ENCODE data around the gene DNAH1.

The DNAH1 gene

DNA sequence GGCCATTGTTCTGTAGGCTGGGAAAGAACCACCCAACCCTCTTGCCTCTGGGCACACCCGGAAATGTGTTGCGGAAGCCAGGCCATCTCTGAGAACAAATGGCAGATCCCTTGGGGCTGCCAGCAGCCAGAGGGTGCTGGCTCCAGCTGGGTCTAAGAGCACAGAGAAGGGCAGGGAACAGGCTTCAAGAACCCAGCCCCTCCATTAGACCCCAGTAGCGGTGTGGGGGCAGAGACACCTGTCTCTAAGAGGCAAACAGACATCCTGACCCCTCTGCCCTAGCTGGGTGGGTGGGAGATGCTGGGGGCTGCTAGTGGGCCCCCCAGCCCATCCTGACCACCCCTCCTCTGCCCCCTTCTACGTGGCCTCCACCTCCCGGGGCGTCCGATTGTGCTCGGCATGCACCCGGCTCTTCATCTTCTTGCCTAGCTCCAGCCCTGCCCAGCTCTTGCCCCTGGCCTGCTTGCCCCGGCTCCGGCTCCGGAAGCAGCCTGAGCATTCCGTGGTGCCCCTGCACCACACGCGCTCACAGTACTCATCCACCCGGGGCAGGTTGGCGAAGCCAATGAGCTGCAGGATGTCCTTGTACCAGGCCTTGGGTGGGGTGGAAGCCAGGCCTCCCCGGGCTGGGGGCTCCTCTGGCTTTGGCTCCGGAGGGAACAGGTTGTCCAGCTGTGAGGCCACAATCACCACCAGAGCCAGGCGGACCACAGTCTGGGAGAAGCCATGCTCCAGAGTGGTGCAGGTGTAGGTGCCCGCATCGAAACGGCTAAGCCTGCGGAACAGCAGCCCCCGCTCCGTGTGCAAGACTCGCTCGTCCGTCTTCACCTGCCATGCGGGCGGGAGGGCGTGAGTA, 119.4 kb downstream of the DNAH1 start:
- no peak for DNase-seq (ENCODE audit: low read depth)
- H3K4me3 ChIP-seq (ENCODE audit: low read length): no peak overlapping the region
- TF ChIP-seq, protein P1, sequence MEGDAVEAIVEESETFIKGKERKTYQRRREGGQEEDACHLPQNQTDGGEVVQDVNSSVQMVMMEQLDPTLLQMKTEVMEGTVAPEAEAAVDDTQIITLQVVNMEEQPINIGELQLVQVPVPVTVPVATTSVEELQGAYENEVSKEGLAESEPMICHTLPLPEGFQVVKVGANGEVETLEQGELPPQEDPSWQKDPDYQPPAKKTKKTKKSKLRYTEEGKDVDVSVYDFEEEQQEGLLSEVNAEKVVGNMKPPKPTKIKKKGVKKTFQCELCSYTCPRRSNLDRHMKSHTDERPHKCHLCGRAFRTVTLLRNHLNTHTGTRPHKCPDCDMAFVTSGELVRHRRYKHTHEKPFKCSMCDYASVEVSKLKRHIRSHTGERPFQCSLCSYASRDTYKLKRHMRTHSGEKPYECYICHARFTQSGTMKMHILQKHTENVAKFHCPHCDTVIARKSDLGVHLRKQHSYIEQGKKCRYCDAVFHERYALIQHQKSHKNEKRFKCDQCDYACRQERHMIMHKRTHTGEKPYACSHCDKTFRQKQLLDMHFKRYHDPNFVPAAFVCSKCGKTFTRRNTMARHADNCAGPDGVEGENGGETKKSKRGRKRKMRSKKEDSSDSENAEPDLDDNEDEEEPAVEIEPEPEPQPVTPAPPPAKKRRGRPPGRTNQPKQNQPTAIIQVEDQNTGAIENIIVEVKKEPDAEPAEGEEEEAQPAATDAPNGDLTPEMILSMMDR (conservative IDR thresholded peaks at IDR 0.05; ENCODE audit: low read length): no peak

DNA sequence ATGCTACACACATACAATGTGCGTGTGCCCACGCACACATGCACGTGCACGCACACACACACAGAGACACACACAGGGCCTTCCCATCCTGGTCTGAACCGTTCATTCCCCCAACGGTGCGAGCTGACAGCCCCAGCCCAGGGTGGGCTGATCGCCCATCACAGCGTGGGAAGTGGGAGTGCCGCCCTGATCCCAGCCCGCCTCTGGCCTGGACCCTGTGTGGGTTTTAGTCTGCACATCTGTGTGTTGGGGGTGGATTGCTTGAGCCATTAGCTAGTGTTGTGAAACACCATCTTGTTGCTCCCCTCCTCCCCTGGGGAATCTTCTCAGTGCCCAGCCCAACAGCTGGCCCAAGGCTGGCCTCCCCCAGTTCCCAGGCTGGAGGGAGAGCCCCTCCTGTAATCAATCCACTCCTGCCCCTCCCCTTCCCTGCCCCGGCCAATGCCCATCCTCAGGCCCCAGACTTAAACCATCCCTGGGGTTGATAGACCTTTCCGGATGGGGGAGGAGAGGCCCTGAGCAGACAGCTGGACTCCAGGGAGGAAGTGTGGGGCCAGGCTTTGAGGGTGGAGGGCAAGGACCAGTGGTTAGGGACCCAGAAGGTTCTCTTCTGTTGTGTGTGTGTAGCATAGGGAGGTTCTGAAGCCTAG, 120.5 kb downstream of the DNAH1 start:
- TF ChIP-seq, protein P1 (conservative IDR thresholded peaks at IDR 0.05; ENCODE audit: low read length): no peak

DNA sequence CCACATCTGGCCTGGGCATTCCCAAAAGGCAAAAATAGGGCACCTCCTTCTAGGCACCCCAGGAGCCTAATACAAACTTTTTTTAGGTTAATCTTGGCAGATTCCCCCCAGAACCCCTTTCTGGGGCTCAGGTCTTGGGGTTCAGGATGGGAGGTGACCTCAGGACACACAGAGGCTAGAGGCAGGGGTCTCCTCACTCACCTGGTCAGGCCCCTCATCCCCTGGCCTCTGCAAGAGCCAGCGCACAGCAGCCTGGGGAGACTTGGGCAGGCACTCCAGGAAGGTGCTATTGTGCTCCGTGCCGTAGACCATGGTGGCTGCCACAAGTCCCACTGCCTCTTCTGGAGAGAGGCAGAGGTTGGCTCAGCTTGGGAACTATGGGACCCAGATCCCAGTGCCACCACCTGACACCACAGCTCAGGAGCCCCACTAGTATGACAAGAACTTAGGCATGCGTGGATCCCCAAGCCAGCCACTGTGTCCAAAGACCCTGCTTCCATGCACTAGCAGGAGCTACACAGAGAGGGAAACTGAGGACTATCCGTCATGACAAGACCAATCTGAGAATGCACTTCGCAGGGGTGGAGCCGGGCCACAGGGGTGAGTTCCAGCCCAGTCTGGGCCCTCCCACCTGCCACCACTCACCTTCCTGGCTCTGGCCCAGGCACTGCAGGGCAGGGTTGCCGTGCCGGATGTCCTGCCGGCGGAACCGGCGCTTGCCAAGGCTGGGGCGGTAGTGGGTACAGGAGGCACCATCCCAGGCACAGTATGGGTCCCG, 121.4 kb downstream of the DNAH1 start:
- H3K4me3 ChIP-seq (ENCODE audit: low read length): no peak overlapping the region
- no peak for DNase-seq (ENCODE audit: low read depth)
- TF ChIP-seq, protein P1 (conservative IDR thresholded peaks at IDR 0.05; ENCODE audit: low read length): no peak

More for the DNA sequence above, 120.5 kb downstream of the DNAH1 start:
- H3K4me3 ChIP-seq (ENCODE audit: low read length): no peak overlapping the region
- DNase-seq (ENCODE audit: low read depth): peak; percentile 87

DNA sequence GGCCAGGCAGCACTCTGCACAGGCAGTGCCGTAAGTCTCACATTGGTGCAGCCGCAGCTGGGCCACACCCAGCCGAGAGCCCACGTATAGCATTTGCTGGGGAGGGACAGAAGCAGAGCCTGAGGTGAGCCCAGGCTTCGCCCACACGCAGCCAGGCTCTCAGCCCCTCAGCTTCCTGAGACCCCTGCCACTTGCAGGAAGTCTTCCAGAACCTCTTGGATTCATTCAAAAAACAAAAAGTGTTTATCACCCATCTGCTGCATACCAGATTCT, 121.9 kb downstream of the DNAH1 start:
- H3K4me3 ChIP-seq (ENCODE audit: low read length): no peak overlapping the region
- TF ChIP-seq, protein P1 (conservative IDR thresholded peaks at IDR 0.05; ENCODE audit: low read length): no peak
- DNase-seq (ENCODE audit: low read depth): no peak

DNA sequence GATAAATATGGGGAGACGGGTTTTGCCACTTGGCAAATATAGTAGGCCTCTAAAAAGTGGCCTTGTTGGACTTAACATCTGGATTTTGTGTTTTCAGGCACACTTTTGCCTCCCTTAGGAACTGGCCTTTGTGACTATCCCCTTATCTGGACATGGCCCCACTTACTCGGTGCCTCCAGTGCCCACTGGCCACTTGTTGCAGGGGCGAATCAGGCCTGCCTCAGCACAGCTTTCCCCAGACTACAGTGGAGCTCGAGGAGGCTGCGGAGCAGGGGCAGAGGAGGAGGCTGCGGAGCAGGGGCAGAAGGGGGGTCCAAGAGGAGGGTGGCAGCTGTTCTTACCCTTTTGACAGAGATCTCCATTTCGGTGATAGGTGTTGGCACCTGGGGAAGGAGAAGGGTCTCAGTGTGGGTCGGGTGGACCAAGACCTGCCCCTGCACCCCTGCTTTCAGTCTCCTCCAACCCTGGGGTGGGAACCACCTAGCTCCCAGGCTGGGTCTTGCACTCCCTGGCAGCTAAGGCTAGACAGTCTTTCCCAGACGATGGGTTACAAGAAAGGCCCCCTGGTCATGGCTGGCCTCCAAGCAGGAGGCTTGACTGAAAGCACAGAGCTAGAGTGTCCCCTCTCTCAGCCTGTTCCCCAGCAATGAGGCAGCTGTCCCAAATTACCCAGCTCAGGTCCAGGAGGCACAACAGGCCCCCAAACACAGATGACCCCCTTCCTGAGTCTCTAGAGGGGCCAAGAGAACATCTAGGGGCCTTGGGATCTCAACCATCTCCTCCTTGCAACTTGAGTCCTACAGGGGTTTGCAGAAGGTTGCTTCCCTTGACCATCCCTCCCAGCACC, 122.7 kb downstream of the DNAH1 start:
- TF ChIP-seq, protein P1 (conservative IDR thresholded peaks at IDR 0.05; ENCODE audit: low read length): no peak
- no peak for DNase-seq (ENCODE audit: low read depth)

DNA sequence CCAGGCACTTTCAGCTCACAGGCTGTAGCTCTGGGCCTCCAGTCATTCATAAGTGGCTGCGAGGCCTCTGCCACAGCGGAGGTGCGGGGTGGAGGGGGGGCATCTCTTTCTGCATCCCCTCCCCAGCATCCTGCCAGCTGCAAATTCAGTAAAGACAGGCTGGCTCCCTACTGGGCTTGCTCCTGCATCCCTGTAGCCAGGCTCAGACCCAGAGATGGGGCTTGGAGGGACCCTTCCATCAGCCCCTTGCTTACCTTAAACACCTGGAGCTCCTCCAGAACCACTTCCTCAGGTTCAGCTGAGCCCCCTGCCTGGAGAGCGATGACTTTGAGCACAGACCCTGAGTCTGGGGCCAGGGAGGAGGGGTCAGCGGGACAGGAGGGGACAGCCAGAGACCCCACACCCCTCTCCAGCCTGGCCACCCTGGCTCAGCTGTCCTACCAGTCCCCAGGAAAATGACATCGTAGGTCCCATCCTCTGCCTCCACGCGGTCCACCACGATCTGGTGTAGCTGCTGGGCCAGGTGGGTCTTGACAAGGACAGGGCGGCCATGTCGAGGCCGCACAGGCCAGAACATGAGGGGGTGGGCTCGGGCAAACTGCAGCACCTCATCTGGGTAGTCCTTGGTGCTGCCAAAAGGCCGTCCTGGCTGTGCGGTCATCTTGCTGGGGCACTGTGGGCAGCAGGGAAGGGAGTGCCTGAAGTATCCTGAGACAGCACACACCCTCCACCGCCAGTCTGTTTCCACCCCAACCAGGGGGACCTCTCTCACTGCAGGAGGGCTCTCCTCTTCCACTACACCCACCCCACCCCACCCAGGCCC, 123.5 kb downstream of the DNAH1 start:
- TF ChIP-seq, protein P1 (conservative IDR thresholded peaks at IDR 0.05; ENCODE audit: low read length): no peak
- no peak for DNase-seq (ENCODE audit: low read depth)
- H3K4me3 ChIP-seq (ENCODE audit: low read length): no peak overlapping the region

More for the DNA sequence above, 122.7 kb downstream of the DNAH1 start:
- H3K4me3 ChIP-seq (ENCODE audit: low read length): no peak overlapping the region
